Left renal cortex interstitium (tissue), 4 donors: ENCODE results near the gene MED12L. TPM values are rescaled to one million over a fixed set of nuclear protein-coding genes. Genes with fewer than 3 reads are reported as not detected.
"Not testable (repeated sequence)": the region's sequence is repeated elsewhere in the genome, so short reads cannot be mapped to it uniquely, and the experiment has no call there.

ENCODE experiments used
- DNase-seq, 4 donors: peaks; one replicate each; pipeline ENCODE4 v3.0.0-alpha.2; 2013; ENCODE audit warnings: low read depth in 4 of 4, low spot score in 2 of 4, missing footprints in 1 of 4
- polyA plus RNA-seq, 4 donors: library from polyadenylated mRNA; unstranded; fragments of 120-200 nt; gene quantifications; one replicate each; pipeline ENCODE4 v1.2.1, GENCODE V29; 2013; ENCODE audit not compliant: insufficient read length in 4 of 4

The MED12L gene
- polyA plus RNA-seq, 4 donors: 1.6 to 3.0 (median 2.2) TPM

GRCh38 chr3:151351219-151351618 is 265.8 kb downstream of the MED12L start:
- DNase-seq: no peak

- no peak for DNase-seq
These were observed 266.2 kb downstream of the MED12L start for GRCh38 chr3:151351648-151352047.

- DNase-seq: no peak
These were observed 271.5 kb downstream of the MED12L start for GRCh38 chr3:151356794-151357462.

GRCh38 chr3:151357463-151357850 is 272.0 kb downstream of the MED12L start:
- no peak for DNase-seq

- DNase-seq: no peak
These were observed 277.3 kb downstream of the MED12L start for GRCh38 chr3:151362751-151363174.

GRCh38 chr3:151366993-151367392 is 281.5 kb downstream of the MED12L start:
- no peak for DNase-seq

- no peak for DNase-seq
These were observed 282.0 kb downstream of the MED12L start for GRCh38 chr3:151367448-151367847.

- DNase-seq: no peak
These were observed 286.1 kb downstream of the MED12L start for GRCh38 chr3:151371526-151371925.

- DNase-seq: no peak
These were observed 286.8 kb downstream of the MED12L start for GRCh38 chr3:151372063-151372820.

GRCh38 chr3:151377768-151378385 is 292.4 kb downstream of the MED12L start:
- no peak for DNase-seq

GRCh38 chr3:151379083-151379734 is 293.7 kb downstream of the MED12L start:
- DNase-seq: no peak

- no peak for DNase-seq
These were observed 297.2 kb downstream of the MED12L start for GRCh38 chr3:151382671-151383070.

GRCh38 chr3:151383111-151383510 is 297.6 kb downstream of the MED12L start:
- no peak for DNase-seq

- no peak for DNase-seq
These were observed 298.5 kb downstream of the MED12L start for GRCh38 chr3:151383956-151384355.

GRCh38 chr3:151384741-151385174 is 299.3 kb downstream of the MED12L start, which contains the start of gene P2RY12:
P2RY12 (minus strand) TSS chr3:151384753; CDS start chr3:151338845, 45,908 bp downstream.
- no peak for DNase-seq

- DNase-seq: no peak
These were observed 300.6 kb downstream of the MED12L start for GRCh38 chr3:151386056-151386455.

- DNase-seq: no peak
These were observed 302.0 kb downstream of the MED12L start for GRCh38 chr3:151387432-151387831.

- no peak for DNase-seq
These were observed 302.4 kb downstream of the MED12L start for GRCh38 chr3:151387842-151388241.

GRCh38 chr3:151391720-151392119 is 306.3 kb downstream of the MED12L start:
- DNase-seq: no peak

- DNase-seq: not testable (repeated sequence)
These were observed 306.7 kb downstream of the MED12L start for GRCh38 chr3:151392191-151392590.
